Measurements from ENCODE around the gene LARP4B. TPM values are rescaled to one million over a fixed set of nuclear protein-coding genes. Genes with fewer than 3 reads are reported as not detected.

The LARP4B gene
- 124 and 129 TPM in 2 replicates for total RNA-seq
- 38.2 TPM for total RNA-seq (2013)
- polyA plus RNA-seq = 35.6 and 47.2 TPM in 2 replicates
- 44.1 and 55.7 TPM in 2 replicates for polyA minus RNA-seq

DNA sequence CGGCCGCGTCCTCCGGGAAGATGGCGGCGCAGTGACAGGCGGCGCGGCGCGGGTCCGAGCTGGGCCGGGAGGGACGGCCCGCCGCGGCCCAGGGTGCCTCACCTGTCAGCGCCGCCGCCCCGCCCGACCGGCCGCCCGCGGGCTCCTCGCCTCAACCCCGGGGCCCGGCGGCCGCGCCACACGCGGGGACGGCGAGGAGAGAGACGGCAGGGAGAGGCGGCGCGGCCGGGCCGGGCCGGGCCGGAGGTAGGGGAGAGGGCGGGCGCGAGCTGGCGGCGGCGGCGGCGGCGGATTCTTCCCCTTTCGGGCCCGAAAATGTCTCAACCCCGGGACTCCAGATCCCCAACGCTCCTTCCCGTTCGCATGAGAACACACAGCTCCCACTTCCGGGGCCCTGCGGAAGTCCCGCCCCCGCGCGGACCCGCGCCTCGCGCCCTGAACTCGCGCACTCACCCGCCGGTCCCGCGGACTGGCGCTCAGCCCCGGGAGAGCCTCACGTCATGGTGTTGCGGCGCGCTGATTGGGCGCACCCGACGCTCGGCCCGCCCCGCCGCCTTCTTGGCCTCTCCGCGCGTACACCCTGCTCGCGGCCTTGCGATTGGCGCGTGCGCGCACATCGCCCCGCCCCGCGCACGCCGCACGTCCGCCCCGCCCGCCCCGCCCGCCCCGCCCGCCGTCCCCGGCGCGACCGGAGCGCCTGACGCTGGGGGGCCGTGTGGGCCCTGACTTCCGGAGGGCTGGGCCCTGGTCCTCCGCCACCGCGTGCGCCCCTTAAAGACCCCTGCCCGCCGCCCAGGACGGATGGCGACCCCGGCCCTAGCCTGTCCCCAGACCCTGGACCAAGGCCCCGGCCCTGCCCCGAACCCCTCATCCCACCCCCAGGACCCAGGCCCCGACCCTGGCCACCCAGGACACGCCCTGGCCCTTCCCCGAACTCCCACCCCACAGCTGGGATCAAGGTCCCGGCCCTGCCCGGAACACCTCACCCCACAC lies at the start of gene LARP4B:
TSS of gene LARP4B (minus strand) at position 380 of the 993 bp plus-strand sequence. CDS start 45,984 bp downstream, outside the sequence.
- Histone ChIP-seq H3K27ac (ENCODE audit: low read length in 2 of 2) (peak within 1 kb of the TSS; percentile 89), H3K27me3 (replicated peaks in 1 of 4; ENCODE audit: control extremely low read depth in 1 of 4, control insufficient read depth in 3 of 4, insufficient read depth in 4 of 4, low read length in 3 of 4) (peaks cover 0 to 4% (median 2%) of the 10 kb centered on the region in 4 experiments), H3K4me1 (ENCODE audit: control insufficient read depth in 2 of 2, insufficient read depth in 2 of 2, low read length in 2 of 2) (peaks cover 29 to 33% of the 10 kb centered on the region in 2 donors), H2AFZ (ENCODE audit: insufficient read depth, low read depth, low read length, poor library complexity, severe bottlenecking) (peak within 1 kb of the TSS; percentile 71), H3K9me3 (ENCODE audit: control extremely low read depth in 1 of 3, control insufficient read depth in 2 of 3, insufficient read depth in 1 of 3, low read length in 2 of 3) (no peaks in the 10 kb centered on the region), H3K4me3 (ENCODE audit: control extremely low read depth in 1 of 5, extremely low read depth in 1 of 5, insufficient read depth in 1 of 5, low read depth in 2 of 5, low read length in 4 of 5) (peak within 1 kb of the TSS; percentile 60 to 89 (median 74)), H3K36me3 (replicated peaks in 1 of 2; ENCODE audit: control extremely low read depth in 1 of 2, control insufficient read depth in 1 of 2, extremely low read depth in 1 of 2, insufficient read depth in 2 of 2, low read length in 1 of 2) (no peaks in the 10 kb centered on the region), H3K9ac (ENCODE audit: low read length) (peak within 1 kb of the TSS; percentile 81), H3K4me2 (replicated peaks; ENCODE audit: low read depth, low read length, poor library complexity, severe bottlenecking) (peak within 1 kb of the TSS; percentile 91), H3K79me2 (ENCODE audit: control insufficient read depth, insufficient read depth, low read length) (peaks cover 43% of the 10 kb centered on the region), H4K20me1 (ENCODE audit: control insufficient read depth, insufficient read depth, low read length, poor library complexity, severe bottlenecking) (peaks cover 29% of the 10 kb centered on the region)
- Mint-ChIP-seq H3K27me3 (peaks cover 17% of the 10 kb centered on the region), H3K9me3 (ENCODE audit: insufficient read depth) (no peaks in the 10 kb centered on the region), H3K4me1 (peaks cover 47% of the 10 kb centered on the region), H3K4me3 (peak within 1 kb of the TSS; percentile 97), H3K27ac (peak within 1 kb of the TSS; percentile 95)
- DNase-seq = peak; percentile 99
- CTCF ChIA-PET = interaction anchor here (1.0 to 1.5 kb wide), 2 partner anchors 13 to 56 kb away, joined by 3 to 4 read pairs; partner anchors contain the start of gene GTPBP4
- POLR2A ChIA-PET = interaction anchor here (0.6 to 2.7 kb wide), 5 partner anchors 13 to 117 kb away, joined by 3 to 14 read pairs (median 3); partner anchors contain the start of genes GTPBP4 and IDI1
- intact Hi-C loops (cut with micrococcal nuclease) = loop anchor here (1.0 to 5.0 kb wide), 3 partner anchors 57 to 614 kb away; partner anchors contain the start of genes GTPBP4 and IDI1
- under 1% methylated on average over 136 of the region's 137 CpGs for WGBS (ENCODE audit: insufficient coverage)
- ATAC-seq (ENCODE audit: low read depth) = peak; percentile 96
- no peak for TF ChIP-seq EZH2 (IDR thresholded peaks at IDR 0.05; ENCODE audit: borderline replicate concordance, insufficient read depth, low read depth, low read length, poor library complexity, severe bottlenecking)
- TF ChIP-seq, protein P1, sequence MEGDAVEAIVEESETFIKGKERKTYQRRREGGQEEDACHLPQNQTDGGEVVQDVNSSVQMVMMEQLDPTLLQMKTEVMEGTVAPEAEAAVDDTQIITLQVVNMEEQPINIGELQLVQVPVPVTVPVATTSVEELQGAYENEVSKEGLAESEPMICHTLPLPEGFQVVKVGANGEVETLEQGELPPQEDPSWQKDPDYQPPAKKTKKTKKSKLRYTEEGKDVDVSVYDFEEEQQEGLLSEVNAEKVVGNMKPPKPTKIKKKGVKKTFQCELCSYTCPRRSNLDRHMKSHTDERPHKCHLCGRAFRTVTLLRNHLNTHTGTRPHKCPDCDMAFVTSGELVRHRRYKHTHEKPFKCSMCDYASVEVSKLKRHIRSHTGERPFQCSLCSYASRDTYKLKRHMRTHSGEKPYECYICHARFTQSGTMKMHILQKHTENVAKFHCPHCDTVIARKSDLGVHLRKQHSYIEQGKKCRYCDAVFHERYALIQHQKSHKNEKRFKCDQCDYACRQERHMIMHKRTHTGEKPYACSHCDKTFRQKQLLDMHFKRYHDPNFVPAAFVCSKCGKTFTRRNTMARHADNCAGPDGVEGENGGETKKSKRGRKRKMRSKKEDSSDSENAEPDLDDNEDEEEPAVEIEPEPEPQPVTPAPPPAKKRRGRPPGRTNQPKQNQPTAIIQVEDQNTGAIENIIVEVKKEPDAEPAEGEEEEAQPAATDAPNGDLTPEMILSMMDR (IDR thresholded peaks at IDR 0.05) = no peak

All from B cell (primary cell).